Stimulated activated CD4-positive, alpha-beta T cell treated with anti-CD3 and anti-CD28 coated beads, TNF-alpha, amount 100 ng/mL, for 48 hours (primary cell): ENCODE data around the gene ABTB2.
A peak's percentile ranks its signal among the peaks of the same experiment; 100 is the strongest.
"Not testable (repeated sequence)": the region's sequence is repeated elsewhere in the genome, so short reads cannot be mapped to it uniquely, and the experiment has no call there.

Experiments
- DNase-seq, 3 donors: peaks; one replicate each; pipeline ENCODE4 v3.0.0-alpha.2; 2020; ENCODE audit warnings: low read depth in 3 of 3

Gene ABTB2

GRCh38 chr11:34239465-34240149 is 118.2 kb downstream of the ABTB2 start:
- no peak for DNase-seq

GRCh38 chr11:34238966-34239365 is 118.8 kb downstream of the ABTB2 start:
- DNase-seq: no peak

GRCh38 chr11:34238533-34238932 is 119.3 kb downstream of the ABTB2 start:
- DNase-seq: no peak

- DNase-seq: no peak
Observed at GRCh38 chr11:34236572-34236971, 121.2 kb downstream of the ABTB2 start.

- DNase-seq: no peak
Observed at GRCh38 chr11:34235591-34236071, 122.2 kb downstream of the ABTB2 start.

- DNase-seq: no peak
Observed at GRCh38 chr11:34235189-34235588, 122.6 kb downstream of the ABTB2 start.

- DNase-seq: peak; percentile 50 to 80 (median 70)
Observed at GRCh38 chr11:34234086-34234740, 123.6 kb downstream of the ABTB2 start.

- DNase-seq: no peak
Observed at GRCh38 chr11:34233215-34233614, 124.6 kb downstream of the ABTB2 start.

GRCh38 chr11:34232807-34233206 is 125.0 kb downstream of the ABTB2 start:
- DNase-seq: no peak

- DNase-seq: no peak
Observed at GRCh38 chr11:34226210-34226609, 131.6 kb downstream of the ABTB2 start.

- DNase-seq: no peak
Observed at GRCh38 chr11:34225091-34225490, 132.7 kb downstream of the ABTB2 start.

- DNase-seq: no peak
Observed at GRCh38 chr11:34224434-34224966, 133.3 kb downstream of the ABTB2 start.

GRCh38 chr11:34223907-34224306 is 133.9 kb downstream of the ABTB2 start:
- DNase-seq: no peak

- DNase-seq: no peak
Observed at GRCh38 chr11:34223021-34223813, 134.6 kb downstream of the ABTB2 start.

GRCh38 chr11:34222030-34222429 is 135.8 kb downstream of the ABTB2 start:
- DNase-seq: no peak

- DNase-seq: no peak
Observed at GRCh38 chr11:34219941-34220370, 137.9 kb downstream of the ABTB2 start.

- DNase-seq: no peak
Observed at GRCh38 chr11:34219279-34219678, 138.5 kb downstream of the ABTB2 start.

- DNase-seq: not testable (repeated sequence)
Observed at GRCh38 chr11:34218756-34219155, 139.1 kb downstream of the ABTB2 start.

GRCh38 chr11:34218067-34218466 is 139.7 kb downstream of the ABTB2 start:
- DNase-seq: no peak

- no peak for DNase-seq
Observed at GRCh38 chr11:34216706-34217105, 141.1 kb downstream of the ABTB2 start.

GRCh38 chr11:34215806-34216453 is 141.9 kb downstream of the ABTB2 start:
- no peak for DNase-seq
